IMR-90 (cell line): Measurements from ENCODE around the gene RIMBP2. TPM values are rescaled to one million over a fixed set of nuclear protein-coding genes. Genes with fewer than 3 reads are reported as not detected.

Experiments
- ATAC-seq: fragments of 200-7000 bp; cut with Tn5 transposase; 2 replicates; pipeline ENCODE4 v1.9.1; 2020; ENCODE audit warnings: low read depth, mild to moderate bottlenecking, moderate library complexity
- BruUV-seq: library from RNA; stranded (reverse); fragments of 400-500 nt; replicated peaks from 2 replicates; lab custom pipeline; 2021; lab: Mats Ljungman, UMichigan
- CTCF ChIA-PET: fragments of 300-600 bp; formaldehyde crosslinking; extraction: SDS; loops from one replicate; lab custom pipeline; 2021; ENCODE audit warnings: antibody characterized with exemption; lab: Yijun Ruan, JAX
- POLR2A ChIA-PET: fragments of 300-600 bp; sonication (Branson Sonifier 250); formaldehyde crosslinking; loops from one replicate; lab custom pipeline; 2022; ENCODE audit warnings: antibody characterized with exemption; ENCODE audit not compliant: unreplicated experiment; lab: Charles Lee
- DNase-seq: peaks from one replicate; pipeline ENCODE4 v3.0.0; 2013
- H2AFZ ChIP-seq: replicated peaks from 2 replicates; pipeline ENCODE3; 2013; ENCODE audit warnings: low read length, mild to moderate bottlenecking; ENCODE audit not compliant: poor library complexity
- H2AK5ac ChIP-seq: 2 replicates; pipeline ENCODE4 v1.6.1; 2013; ENCODE audit warnings: low read depth, low read length, inconsistent platforms
- H2AK9ac ChIP-seq: replicated peaks from 2 replicates; pipeline ENCODE3; 2013; ENCODE audit warnings: mild to moderate bottlenecking, low read depth, low read length, moderate library complexity; ENCODE audit not compliant: poor library complexity
- H2BK120ac ChIP-seq: 2 replicates; pipeline ENCODE4 v1.6.1; 2013; ENCODE audit warnings: low read depth, low read length, inconsistent platforms
- H2BK15ac ChIP-seq: 3 replicates; pipeline ENCODE4 v1.6.1; 2013; ENCODE audit warnings: low read depth, low read length, inconsistent platforms
- H2BK20ac ChIP-seq: 2 replicates; pipeline ENCODE4 v1.6.1; 2013; ENCODE audit warnings: low read depth, mild to moderate bottlenecking, inconsistent platforms, low read length, moderate library complexity
- H2BK5ac ChIP-seq: 2 replicates; pipeline ENCODE4 v1.6.1; 2013; ENCODE audit warnings: mild to moderate bottlenecking, low read depth, low read length, inconsistent platforms; ENCODE audit not compliant: poor library complexity, severe bottlenecking
- H3K14ac ChIP-seq: replicated peaks from 2 replicates; pipeline ENCODE4 v1.6.1; 2013; ENCODE audit warnings: low read depth, low read length, inconsistent platforms
- H3K18ac ChIP-seq: 2 replicates; pipeline ENCODE4 v1.6.1; 2013; ENCODE audit warnings: low read depth, low read length, control low read depth
- H3K23ac ChIP-seq: 2 replicates; pipeline ENCODE4 v1.6.1; 2013; ENCODE audit warnings: low read depth, low read length, inconsistent platforms
- H3K27ac ChIP-seq: 2 replicates; pipeline ENCODE4 v1.5.1; 2013; ENCODE audit warnings: mild to moderate bottlenecking, control low read depth, low read length; ENCODE audit not compliant: insufficient read depth
- H3K27me3 ChIP-seq: 2 replicates; pipeline ENCODE4 v1.6.1; 2013; ENCODE audit warnings: low read length; ENCODE audit not compliant: control insufficient read depth, insufficient read depth
- H3K36me3 ChIP-seq: 2 replicates; pipeline ENCODE4 v1.6.1; 2013; ENCODE audit warnings: low read length, mixed read lengths; ENCODE audit not compliant: control insufficient read depth, insufficient read depth
- H3K4ac ChIP-seq: 2 replicates; pipeline ENCODE4 v1.6.1; 2013; ENCODE audit warnings: low read depth, low read length, inconsistent platforms
- H3K4me1 ChIP-seq: 2 replicates; pipeline ENCODE4 v1.6.1; 2013; ENCODE audit warnings: low read length, mixed read lengths; ENCODE audit not compliant: control insufficient read depth, insufficient read depth
- H3K4me2 ChIP-seq: 2 replicates; pipeline ENCODE4 v1.6.1; 2013; ENCODE audit warnings: low read depth, mild to moderate bottlenecking, control low read depth, low read length, moderate library complexity
- H3K4me3 ChIP-seq: 2 replicates; pipeline ENCODE4 v1.5.1; 2013; ENCODE audit warnings: low read depth, mild to moderate bottlenecking, control low read depth, low read length, moderate library complexity; ENCODE audit not compliant: insufficient read depth
- H3K56ac ChIP-seq: 2 replicates; pipeline ENCODE4 v1.6.1; 2013; ENCODE audit warnings: low read length, inconsistent platforms; ENCODE audit not compliant: insufficient read depth; ENCODE audit errors: extremely low read depth
- H3K79me1 ChIP-seq, 2 experiments: 2 replicates each; pipeline ENCODE4 v1.6.1; 2013; ENCODE audit warnings: low read length in 2 of 2, inconsistent platforms in 1 of 2, low read depth in 1 of 2
- H3K9ac ChIP-seq: 2 replicates; pipeline ENCODE4 v1.6.1; 2013; ENCODE audit warnings: low read depth, low read length, control low read depth
- H3K9me1 ChIP-seq: 2 replicates; pipeline ENCODE4 v1.6.1; 2013; ENCODE audit warnings: low read length, inconsistent platforms; ENCODE audit not compliant: insufficient read depth
- H3K9me3 ChIP-seq: 2 replicates; pipeline ENCODE4 v1.6.1; 2013; ENCODE audit warnings: low read length; ENCODE audit not compliant: control insufficient read depth, insufficient read depth
- H4K20me1 ChIP-seq: 2 replicates; pipeline ENCODE4 v1.6.1; 2013; ENCODE audit warnings: low read length, inconsistent platforms; ENCODE audit not compliant: insufficient read depth
- H4K5ac ChIP-seq: 2 replicates; pipeline ENCODE4 v1.6.1; 2013; ENCODE audit warnings: mild to moderate bottlenecking, low read depth, low read length, control low read depth
- H4K8ac ChIP-seq, 2 experiments: 2 replicates each; pipeline ENCODE4 v1.6.1; 2013; ENCODE audit warnings: low read depth in 2 of 2, low read length in 2 of 2, control low read depth in 1 of 2, inconsistent platforms in 1 of 2
- H4K91ac ChIP-seq: 2 replicates; pipeline ENCODE4 v1.6.1; 2013; ENCODE audit warnings: low read depth, low read length, inconsistent platforms; ENCODE audit not compliant: insufficient read depth
- BHLHE40 ChIP-seq: fragments of 150-350 bp; IDR thresholded peaks from 2 replicates; pipeline ENCODE4 v1.6.1; 2016; ENCODE audit warnings: mild to moderate bottlenecking, low read depth, low read length
- CEBPB ChIP-seq: IDR thresholded peaks from 2 replicates; pipeline ENCODE4 v1.6.1; 2012; ENCODE audit warnings: low read depth, low read length, improper control_type of control experiment
- CHD1 ChIP-seq: IDR thresholded peaks from 2 replicates; pipeline ENCODE4 v1.6.1; 2012; ENCODE audit warnings: low read depth, low read length, improper control_type of control experiment
- CTCF ChIP-seq: conservative IDR thresholded peaks from 2 replicates; pipeline ENCODE4 v1.5.1; 2012; ENCODE audit warnings: mild to moderate bottlenecking, low read depth, low read length, improper control_type of control experiment
- ELK1 ChIP-seq: fragments of 150-350 bp; IDR thresholded peaks from 2 replicates; pipeline ENCODE4 v1.6.1; 2016; ENCODE audit warnings: low read depth, mild to moderate bottlenecking, low read length, moderate library complexity, borderline replicate concordance
- FOS ChIP-seq: fragments of 150-350 bp; IDR thresholded peaks from 2 replicates; pipeline ENCODE4 v1.6.1; 2016; ENCODE audit warnings: low read depth, low read length
- MAFK ChIP-seq: IDR thresholded peaks from 2 replicates; pipeline ENCODE4 v1.6.1; 2012; ENCODE audit warnings: low read depth, low read length, improper control_type of control experiment
- MAZ ChIP-seq: IDR thresholded peaks from 2 replicates; pipeline ENCODE4 v1.6.1; 2012; ENCODE audit warnings: low read depth, mild to moderate bottlenecking, low read length, improper control_type of control experiment, moderate library complexity, borderline replicate concordance
- MXI1 ChIP-seq: IDR thresholded peaks from 2 replicates; pipeline ENCODE4 v1.6.1; 2012; ENCODE audit warnings: low read depth, mild to moderate bottlenecking, low read length, moderate library complexity, borderline replicate concordance
- NFE2L2 ChIP-seq: fragments of 150-350 bp; IDR thresholded peaks from 2 replicates; pipeline ENCODE4 v1.6.1; 2016; ENCODE audit warnings: low read depth, mild to moderate bottlenecking, low read length
- POLR2A ChIP-seq: IDR thresholded peaks from 2 replicates; pipeline ENCODE4 v1.6.1; 2012; ENCODE audit warnings: mild to moderate bottlenecking, low read depth, low read length
- RAD21 ChIP-seq: IDR thresholded peaks from 2 replicates; pipeline ENCODE4 v1.6.1; 2012; ENCODE audit warnings: low read length, improper control_type of control experiment
- RCOR1 ChIP-seq: IDR thresholded peaks from 2 replicates; pipeline ENCODE4 v1.6.1; 2012; ENCODE audit warnings: mild to moderate bottlenecking, low read length, improper control_type of control experiment; ENCODE audit not compliant: insufficient replicate concordance
- RFX5 ChIP-seq: IDR thresholded peaks from 2 replicates; pipeline ENCODE4 v1.8.0; 2012; ENCODE audit warnings: low read depth, mild to moderate bottlenecking, low read length, moderate library complexity
- SMC3 ChIP-seq: fragments of 150-350 bp; IDR thresholded peaks from 2 replicates; pipeline ENCODE4 v1.6.1; 2016; ENCODE audit warnings: low read depth, mild to moderate bottlenecking, antibody characterized with exemption, low read length, moderate library complexity
- WGBS, 2 experiments: methylation state at CpG; one replicate each; pipeline versions ENCODE4 v1.1.5 to v1.1.7; 2013; ENCODE audit warnings: missing lambda C conversion rate in 2 of 2; ENCODE audit not compliant: insufficient read length in 1 of 2; ENCODE audit errors: extremely low coverage in 2 of 2; 5-methylcytosine and 5-hydroxymethylcytosine counted together
- dilution Hi-C: fragments of 300-500 bp; cut with HindIII; formaldehyde crosslinking; loops from one replicate; pipeline ENCODE4 v1.14.3; 2018; ENCODE audit warnings: low sequenced_read_pairs; ENCODE audit not compliant: unreplicated experiment
- in situ Hi-C: fragments of 300-500 bp; cut with MboI; formaldehyde crosslinking; loops from 3 replicates; pipeline ENCODE4 v1.14.3; 2019; ENCODE audit warnings: low sequenced_read_pairs, inconsistent platforms, mixed read lengths
- intact Hi-C: fragments of 100-400 bp; cut with micrococcal nuclease; formaldehyde crosslinking; loops from 2 replicates; pipeline ENCODE4 v1.10.0; 2022
- polyA plus RNA-seq, 3 experiments: library from polyadenylated mRNA; depleted of rRNA; stranded (reverse); fragments of >200 nt; gene quantifications; 2 replicates each; pipeline ENCODE4 v1.2.3, GENCODE V29; 2012; ENCODE audit warnings: low replicate concordance in 1 of 3
- total RNA-seq: library from RNA; depleted of rRNA; stranded (reverse); fragments of >200 nt; gene quantifications from 2 replicates; pipeline ENCODE4 v1.2.3, GENCODE V29; 2012
- TF ChIP-seq, protein P1 (sequence below): fragments of 150-350 bp; IDR thresholded peaks from 2 replicates; pipeline ENCODE4 v1.6.1; 2017; ENCODE audit warnings: mild to moderate bottlenecking, antibody characterized with exemption, low read length, low read depth

The RIMBP2 gene
- total and polyA plus RNA-seq, 2 of the 4 experiments (the other 2 are of a cell fraction): not detected

DNA sequence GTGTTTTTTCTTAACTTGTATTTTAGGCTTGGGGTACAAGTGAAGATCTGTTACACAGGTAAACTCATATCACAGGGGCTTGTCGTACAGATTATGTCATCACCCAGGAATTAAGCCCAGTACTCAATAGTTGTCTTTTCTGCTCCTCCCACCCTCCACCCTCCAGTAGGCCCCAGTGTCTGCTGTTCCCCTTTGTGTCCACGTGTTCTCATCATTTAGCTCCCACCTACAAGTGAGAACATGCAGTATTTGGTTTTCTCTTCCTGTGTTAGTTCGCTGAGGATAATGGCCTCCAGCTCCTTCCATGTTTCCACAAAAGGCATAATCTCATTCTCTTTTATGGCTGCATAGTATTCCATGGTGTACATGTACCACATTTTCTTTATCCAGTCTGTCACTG is 166.7 kb downstream of the RIMBP2 start:
- in situ Hi-C loops: no loop called here
- intact Hi-C loops: no loop called here
- Histone ChIP-seq H3K23ac (no peak overlapping the region), H3K79me1 (no peaks in the 10 kb centered on the region), H3K18ac (no peak overlapping the region), H3K27me3 (no peaks in the 10 kb centered on the region), H3K9me3 (peaks cover 17% of the 10 kb centered on the region), H4K91ac (no peak overlapping the region), H3K4me2 (no peak overlapping the region), H3K9ac (no peak overlapping the region), H3K27ac (no peak overlapping the region), H2AK9ac (no peak overlapping the region), H2BK5ac (no peak overlapping the region), H3K9me1 (no peaks in the 10 kb centered on the region), H3K14ac (no peak overlapping the region), H3K4me1 (no peaks in the 10 kb centered on the region), H2AFZ (no peak overlapping the region), H4K8ac (no peak overlapping the region), H2BK20ac (no peak overlapping the region), H3K36me3 (no peaks in the 10 kb centered on the region), H2AK5ac (no peak overlapping the region), H4K20me1 (no peaks in the 10 kb centered on the region), H2BK120ac (no peak overlapping the region), H3K4me3 (no peak overlapping the region), H3K56ac (no peak overlapping the region), H3K4ac (no peak overlapping the region), H4K5ac (no peak overlapping the region), H2BK15ac (no peak overlapping the region)
- WGBS, 2 experiments: no CpG with 5 or more reads among the region's 3 CpGs
- BruUV-seq: no TSS peak
- DNase-seq: no peak
- TF ChIP-seq RFX5 (no peak), FOS (no peak), SMC3 (no peak), POLR2A (no peak), BHLHE40 (no peak), NFE2L2 (no peak), MXI1 (no peak), MAZ (no peak), RAD21 (no peak), ELK1 (no peak), MAFK (no peak), CHD1 (no peak), RCOR1 (no peak), CEBPB (no peak), CTCF (no peak)
- TF ChIP-seq, protein P1, sequence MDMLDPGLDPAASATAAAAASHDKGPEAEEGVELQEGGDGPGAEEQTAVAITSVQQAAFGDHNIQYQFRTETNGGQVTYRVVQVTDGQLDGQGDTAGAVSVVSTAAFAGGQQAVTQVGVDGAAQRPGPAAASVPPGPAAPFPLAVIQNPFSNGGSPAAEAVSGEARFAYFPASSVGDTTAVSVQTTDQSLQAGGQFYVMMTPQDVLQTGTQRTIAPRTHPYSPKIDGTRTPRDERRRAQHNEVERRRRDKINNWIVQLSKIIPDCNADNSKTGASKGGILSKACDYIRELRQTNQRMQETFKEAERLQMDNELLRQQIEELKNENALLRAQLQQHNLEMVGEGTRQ: no peak
- POLR2A ChIA-PET: no interaction called here
- ATAC-seq: no peak
- dilution Hi-C loops: no loop called here
- CTCF ChIA-PET: no interaction called here
